HepG2 (cell line): ENCODE data around the gene NAIF1. TPM values are rescaled to one million over a fixed set of nuclear protein-coding genes. Genes with fewer than 3 reads are reported as not detected.

Experiments used
- AHR ChIP-seq: IDR thresholded peaks from 2 replicates; pipeline ENCODE4 v1.6.1; 2018; ENCODE audit warnings: missing genetic modification reagents, missing compliant biosample characterization
- ARNT2 ChIP-seq: sonication (generic); formaldehyde crosslinking; IDR thresholded peaks from 2 replicates; pipeline ENCODE4 v1.8.0; 2022; ENCODE audit warnings: mild to moderate bottlenecking, low read depth, missing genetic modification reagents, moderate library complexity
- CEBPG ChIP-seq: IDR thresholded peaks from 2 replicates; pipeline ENCODE4 v1.6.1; 2016
- CREB1 ChIP-seq, 2 experiments: fragments of 450-650 bp in 1 of 2; IDR thresholded peaks; 2 replicates each; pipeline ENCODE4 v1.6.1; 2016 to 2017; ENCODE audit warnings: control low read depth in 1 of 2, mild to moderate bottlenecking in 1 of 2, missing compliant biosample characterization in 1 of 2, missing genetic modification characterization in 1 of 2
- DZIP1 ChIP-seq: sonication (generic); formaldehyde crosslinking; IDR thresholded peaks from 2 replicates; pipeline ENCODE4 v1.5.0; 2020; ENCODE audit warnings: mild to moderate bottlenecking, missing genetic modification reagents
- GABPB1 ChIP-seq: IDR thresholded peaks from 2 replicates; pipeline ENCODE4 v1.6.1; 2016; ENCODE audit warnings: mild to moderate bottlenecking, missing genetic modification reagents, moderate library complexity, missing compliant biosample characterization
- GMEB2 ChIP-seq: IDR thresholded peaks from 2 replicates; pipeline ENCODE4 v1.6.1; 2016; ENCODE audit warnings: missing biosample characterization, missing genetic modification reagents, low read depth
- HMGXB4 ChIP-seq, 2 experiments: sonication (generic) in 1 of 2; formaldehyde crosslinking in 1 of 2; IDR thresholded peaks; 2 replicates each; pipeline versions ENCODE4 v1.4.0 to v1.6.1; 2018 to 2020; ENCODE audit warnings: missing genetic modification reagents in 2 of 2, borderline replicate concordance in 1 of 2, low read depth in 1 of 2, mild to moderate bottlenecking in 1 of 2, missing biosample characterization in 1 of 2
- KMT2A ChIP-seq: sonication (generic); formaldehyde crosslinking; IDR thresholded peaks from 2 replicates; pipeline ENCODE4 v1.4.0; 2020; ENCODE audit warnings: missing genetic modification reagents
- NFIC ChIP-seq: IDR thresholded peaks from 2 replicates; pipeline ENCODE4 v1.6.1; 2012; ENCODE audit warnings: mild to moderate bottlenecking, low read length, inconsistent platforms
- NRL ChIP-seq: sonication (generic); formaldehyde crosslinking; IDR thresholded peaks from 2 replicates; pipeline ENCODE4 v1.5.0; 2020; ENCODE audit warnings: missing genetic modification reagents, mild to moderate bottlenecking, moderate library complexity, borderline replicate concordance
- SMARCC2 ChIP-seq: fragments of 450-650 bp; IDR thresholded peaks from 2 replicates; pipeline ENCODE4 v1.6.1; 2017; ENCODE audit warnings: antibody characterized with exemption, mild to moderate bottlenecking
- SOX6 ChIP-seq, 2 experiments: fragments of 450-650 bp in 1 of 2; sonication (generic) in 1 of 2; formaldehyde crosslinking in 1 of 2; IDR thresholded peaks; 2 replicates each; pipeline versions ENCODE4 v1.4.0 to v1.6.1; 2017 to 2020; ENCODE audit warnings: antibody characterized with exemption in 1 of 2, mild to moderate bottlenecking in 1 of 2, missing genetic modification reagents in 1 of 2
- ZNF569 ChIP-seq: sonication (generic); formaldehyde crosslinking; IDR thresholded peaks from 2 replicates; pipeline ENCODE4 v1.5.0; 2020; ENCODE audit warnings: mild to moderate bottlenecking, missing genetic modification reagents, moderate library complexity, borderline replicate concordance
- ZSCAN21 ChIP-seq: sonication (generic); formaldehyde crosslinking; IDR thresholded peaks from 2 replicates; pipeline ENCODE4 v1.8.0; 2022; ENCODE audit warnings: mild to moderate bottlenecking, missing genetic modification reagents, moderate library complexity, borderline replicate concordance
- polyA plus RNA-seq, 8 experiments: library from polyadenylated mRNA; depleted of rRNA in 3 of 8; stranded (reverse) in 7 of 8; unstranded in 1 of 8; fragments of >200 nt; fragmentation: Illumina TruSeq in 4 of 8; extraction: Trizol in 4 of 8; gene quantifications; 2 replicates each; pipeline versions ENCODE4 v1.2.1 to v1.2.3, GENCODE V29; 2011 to 2016; ENCODE audit warnings: low read depth in 4 of 8, missing spikeins in 1 of 8, mixed read lengths in 1 of 8; ENCODE audit not compliant: insufficient read depth in 1 of 8
- total RNA-seq, 5 experiments: library from RNA; depleted of rRNA; stranded (reverse); fragments of >200 nt; fragmentation: Illumina TruSeq; extraction: Trizol; gene quantifications; 2 replicates each; pipeline ENCODE4 v1.2.3, GENCODE V29; 2016; ENCODE audit warnings: low read depth in 1 of 5
- TF ChIP-seq, protein P1 (sequence below): sonication (generic); formaldehyde crosslinking; IDR thresholded peaks from 2 replicates; pipeline ENCODE4 v1.5.1; 2020; ENCODE audit warnings: mild to moderate bottlenecking, missing genetic modification reagents, borderline replicate concordance

The NAIF1 gene
- total and polyA plus RNA-seq, 2 of the 13 experiments (the other 11 are each of a cell fraction or from before 2014, with no cell fraction given), result 6.0 to 6.9 TPM

- TF ChIP-seq NRL (CRISPR knock-in tag) (peak; percentile 88), CEBPG (peak; percentile 69), DZIP1 (CRISPR knock-in tag) (no peak), ZNF569 (CRISPR knock-in tag) (no peak), HMGXB4 (CRISPR knock-in tag; IDR thresholded peaks at IDR 0.05; ENCODE audit: borderline replicate concordance in 1 of 2, low read depth in 1 of 2) (peak in 1 of 2 experiments; percentile 35; a peak in 2 of 4 replicates), ZSCAN21 (CRISPR knock-in tag) (peak; percentile 62; the same call in 1 of the 2 replicates), AHR (CRISPR knock-in tag) (no peak), SOX6 (IDR thresholded peaks at IDR 0.05) (no peak), SOX6 (CRISPR knock-in tag; IDR thresholded peaks at IDR 0.05) (peak; percentile 98), GMEB2 (CRISPR knock-in tag) (no peak), NFIC (no peak), CREB1 (IDR thresholded peaks at IDR 0.05) (no peak), CREB1 (CRISPR knock-in tag; IDR thresholded peaks at IDR 0.05) (no peak), SMARCC2 (no peak), ARNT2 (CRISPR knock-in tag) (no peak), GABPB1 (CRISPR knock-in tag) (peak; percentile 48), KMT2A (CRISPR knock-in tag) (no peak)
- TF ChIP-seq, protein P1, sequence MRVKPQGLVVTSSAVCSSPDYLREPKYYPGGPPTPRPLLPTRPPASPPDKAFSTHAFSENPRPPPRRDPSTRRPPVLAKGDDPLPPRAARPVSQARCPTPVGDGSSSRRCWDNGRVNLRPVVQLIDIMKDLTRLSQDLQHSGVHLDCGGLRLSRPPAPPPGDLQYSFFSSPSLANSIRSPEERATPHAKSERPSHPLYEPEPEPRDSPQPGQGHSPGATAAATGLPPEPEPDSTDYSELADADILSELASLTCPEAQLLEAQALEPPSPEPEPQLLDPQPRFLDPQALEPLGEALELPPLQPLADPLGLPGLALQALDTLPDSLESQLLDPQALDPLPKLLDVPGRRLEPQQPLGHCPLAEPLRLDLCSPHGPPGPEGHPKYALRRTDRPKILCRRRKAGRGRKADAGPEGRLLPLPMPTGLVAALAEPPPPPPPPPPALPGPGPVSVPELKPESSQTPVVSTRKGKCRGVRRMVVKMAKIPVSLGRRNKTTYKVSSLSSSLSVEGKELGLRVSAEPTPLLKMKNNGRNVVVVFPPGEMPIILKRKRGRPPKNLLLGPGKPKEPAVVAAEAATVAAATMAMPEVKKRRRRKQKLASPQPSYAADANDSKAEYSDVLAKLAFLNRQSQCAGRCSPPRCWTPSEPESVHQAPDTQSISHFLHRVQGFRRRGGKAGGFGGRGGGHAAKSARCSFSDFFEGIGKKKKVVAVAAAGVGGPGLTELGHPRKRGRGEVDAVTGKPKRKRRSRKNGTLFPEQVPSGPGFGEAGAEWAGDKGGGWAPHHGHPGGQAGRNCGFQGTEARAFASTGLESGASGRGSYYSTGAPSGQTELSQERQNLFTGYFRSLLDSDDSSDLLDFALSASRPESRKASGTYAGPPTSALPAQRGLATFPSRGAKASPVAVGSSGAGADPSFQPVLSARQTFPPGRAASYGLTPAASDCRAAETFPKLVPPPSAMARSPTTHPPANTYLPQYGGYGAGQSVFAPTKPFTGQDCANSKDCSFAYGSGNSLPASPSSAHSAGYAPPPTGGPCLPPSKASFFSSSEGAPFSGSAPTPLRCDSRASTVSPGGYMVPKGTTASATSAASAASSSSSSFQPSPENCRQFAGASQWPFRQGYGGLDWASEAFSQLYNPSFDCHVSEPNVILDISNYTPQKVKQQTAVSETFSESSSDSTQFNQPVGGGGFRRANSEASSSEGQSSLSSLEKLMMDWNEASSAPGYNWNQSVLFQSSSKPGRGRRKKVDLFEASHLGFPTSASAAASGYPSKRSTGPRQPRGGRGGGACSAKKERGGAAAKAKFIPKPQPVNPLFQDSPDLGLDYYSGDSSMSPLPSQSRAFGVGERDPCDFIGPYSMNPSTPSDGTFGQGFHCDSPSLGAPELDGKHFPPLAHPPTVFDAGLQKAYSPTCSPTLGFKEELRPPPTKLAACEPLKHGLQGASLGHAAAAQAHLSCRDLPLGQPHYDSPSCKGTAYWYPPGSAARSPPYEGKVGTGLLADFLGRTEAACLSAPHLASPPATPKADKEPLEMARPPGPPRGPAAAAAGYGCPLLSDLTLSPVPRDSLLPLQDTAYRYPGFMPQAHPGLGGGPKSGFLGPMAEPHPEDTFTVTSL (CRISPR knock-in tag), result no peak
These were observed 37.1 kb upstream of the NAIF1 start (continued) for GRCh38 chr9:128104171-128104618.
